ENCODE results near the gene OPCML.

The OPCML gene

GRCh38 chr11:133058501-133058900, 473.8 kb downstream of the OPCML start:
- no peak for DNase-seq

DNA sequence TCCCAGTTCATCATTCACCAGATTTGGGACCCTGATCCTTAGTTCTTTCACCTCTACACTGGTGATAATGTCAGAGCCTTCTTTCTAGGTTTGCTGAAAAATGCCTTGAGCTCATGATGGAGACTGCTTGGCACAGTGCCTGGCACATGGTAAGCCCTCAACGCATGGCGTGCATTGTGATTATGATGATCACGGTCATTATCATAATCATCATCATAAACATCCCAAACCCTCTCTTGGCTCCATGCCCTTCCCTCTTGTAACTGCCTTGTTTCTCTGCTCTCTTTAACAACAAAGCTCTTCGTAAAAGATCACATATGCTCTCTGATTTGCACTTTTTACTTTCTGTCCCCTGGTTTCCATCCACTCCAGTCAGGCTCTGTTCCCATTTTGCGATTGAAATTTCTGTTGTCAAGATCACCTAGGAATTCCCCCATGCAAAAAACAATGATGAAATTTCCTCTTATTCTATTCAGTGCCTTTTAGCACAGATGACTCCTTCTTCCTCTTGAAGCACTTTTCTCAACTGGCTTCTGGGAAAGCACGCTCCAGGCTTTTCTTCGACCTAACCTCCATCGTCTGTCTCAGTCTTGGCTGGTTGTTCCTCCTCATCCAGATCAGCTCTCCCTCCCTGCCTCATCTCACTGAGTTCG, 479.1 kb downstream of the OPCML start:
- no peak for DNase-seq

- DNase-seq = no peak
These were observed 479.8 kb downstream of the OPCML start for GRCh38 chr11:133052537-133052936.

DNA sequence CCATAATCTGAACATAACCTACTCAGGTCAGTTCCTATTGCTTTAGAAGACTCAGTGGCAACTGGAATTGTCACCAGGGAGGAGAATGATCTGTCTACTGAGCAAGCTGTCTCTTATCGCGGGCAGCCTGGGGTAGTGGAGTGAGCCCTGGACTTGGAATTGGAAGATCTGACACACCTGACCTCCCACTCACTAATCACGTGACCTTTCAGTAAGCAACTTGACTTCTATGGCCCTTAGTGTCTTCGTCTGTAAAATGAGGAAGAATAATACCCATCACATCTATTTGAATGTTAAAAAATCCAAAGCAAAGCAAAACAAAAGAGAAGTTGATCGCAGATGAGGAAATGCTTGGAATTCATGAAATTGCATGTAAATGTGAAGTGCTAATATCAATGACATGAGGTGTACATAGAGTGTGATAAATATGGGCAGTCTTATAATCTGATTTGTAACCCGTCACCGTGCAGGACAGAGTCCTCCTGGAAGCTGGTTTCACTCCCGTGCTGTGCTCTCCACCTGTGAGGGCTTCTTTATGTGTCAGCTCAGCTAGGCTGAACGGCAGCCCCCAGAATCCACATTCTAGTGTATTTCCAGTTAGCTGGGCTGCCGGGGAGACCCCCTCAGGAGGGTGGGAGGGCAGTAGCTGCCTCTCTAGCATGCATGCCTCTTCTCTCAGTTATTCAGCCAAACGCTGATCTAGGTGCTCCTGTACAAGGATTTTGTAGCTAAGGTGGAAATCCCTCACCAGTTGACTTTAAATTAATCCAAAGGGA, 482.9 kb downstream of the OPCML start:
- no peak for DNase-seq

GRCh38 chr11:133048270-133048669, 484.0 kb downstream of the OPCML start:
- no peak for DNase-seq

- no peak for DNase-seq
These were observed 484.6 kb downstream of the OPCML start for GRCh38 chr11:133047771-133048115.

- no peak for DNase-seq
These were observed 485.1 kb downstream of the OPCML start for GRCh38 chr11:133047036-133047770.

- no peak for DNase-seq
These were observed 486.0 kb downstream of the OPCML start for GRCh38 chr11:133046252-133046651.

DNA sequence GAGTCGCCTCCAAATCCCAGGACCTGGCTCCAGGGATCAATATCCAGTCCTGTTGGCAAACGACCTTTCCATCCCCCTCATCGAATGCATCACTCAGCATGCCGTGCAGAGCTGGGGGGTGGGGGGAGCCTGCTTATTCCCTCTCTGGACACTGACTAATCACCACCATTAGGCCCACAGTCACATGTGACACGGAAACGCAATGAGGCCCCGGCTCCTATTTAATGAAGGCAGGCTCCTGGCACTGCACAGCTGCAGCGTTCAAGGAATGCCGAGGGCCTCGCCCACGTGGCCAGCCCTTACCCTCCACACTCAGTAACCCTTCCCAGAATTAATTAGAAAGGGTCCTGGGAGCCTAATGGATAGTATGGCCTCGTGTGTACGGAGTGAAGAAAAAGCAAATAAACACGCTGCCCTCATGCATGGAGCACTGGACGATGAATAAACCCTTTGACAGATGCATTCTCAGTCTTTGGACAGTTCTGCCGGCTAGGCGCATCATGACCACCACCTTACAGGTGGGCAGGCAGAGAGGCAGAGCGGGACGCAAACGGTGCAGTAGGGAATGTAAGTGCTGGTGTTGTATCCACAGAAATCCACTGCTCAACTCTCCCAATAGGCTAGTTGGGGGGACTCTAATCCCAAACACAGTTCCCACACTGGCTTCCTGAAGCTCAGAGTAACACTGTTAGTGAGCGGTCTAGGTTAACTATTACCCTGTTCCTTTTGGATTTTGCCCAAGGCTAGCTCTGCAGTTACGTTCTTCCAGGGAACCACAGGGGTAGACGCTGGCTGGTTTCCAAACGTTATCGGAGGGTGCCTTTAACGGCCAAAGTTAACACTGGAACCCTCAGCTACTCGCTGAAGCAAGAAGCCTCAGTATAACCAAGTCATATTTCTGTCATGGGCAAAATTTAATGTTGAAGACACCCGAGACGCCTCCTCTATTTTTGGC, 490.1 kb downstream of the OPCML start:
- DNase-seq = no peak

- no peak for DNase-seq
These were observed 491.1 kb downstream of the OPCML start for GRCh38 chr11:133041181-133041580.

DNA sequence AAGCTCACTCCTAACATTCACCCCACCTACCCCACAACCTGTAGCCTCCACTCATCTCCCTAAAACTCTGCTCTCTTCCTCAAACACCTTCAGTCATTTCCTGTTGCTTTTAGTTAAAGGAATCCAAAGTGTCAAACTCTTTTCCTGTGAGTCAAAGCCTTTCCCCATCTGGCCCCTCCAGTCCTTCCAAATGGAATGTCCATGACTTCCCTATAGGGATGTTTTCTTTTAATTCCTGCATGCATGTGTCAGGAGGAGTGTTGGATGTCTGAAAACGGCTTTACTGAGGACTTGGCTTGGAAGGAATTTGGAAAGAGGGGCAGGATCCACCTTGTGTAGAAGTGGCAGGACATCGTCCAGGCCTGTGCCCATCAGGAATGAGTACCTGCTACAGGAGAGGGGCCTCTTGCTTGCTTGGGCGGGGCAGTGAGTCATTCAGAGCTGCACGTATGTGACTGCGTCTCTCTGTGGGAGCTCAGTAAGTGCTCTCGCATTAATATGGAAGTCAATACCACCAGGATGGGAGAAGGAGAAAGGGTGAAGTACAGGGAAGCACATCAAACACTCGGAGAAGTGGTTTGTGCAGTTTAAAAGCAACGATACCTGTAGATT, 491.9 kb downstream of the OPCML start:
- peak; percentile 12 for DNase-seq

DNA sequence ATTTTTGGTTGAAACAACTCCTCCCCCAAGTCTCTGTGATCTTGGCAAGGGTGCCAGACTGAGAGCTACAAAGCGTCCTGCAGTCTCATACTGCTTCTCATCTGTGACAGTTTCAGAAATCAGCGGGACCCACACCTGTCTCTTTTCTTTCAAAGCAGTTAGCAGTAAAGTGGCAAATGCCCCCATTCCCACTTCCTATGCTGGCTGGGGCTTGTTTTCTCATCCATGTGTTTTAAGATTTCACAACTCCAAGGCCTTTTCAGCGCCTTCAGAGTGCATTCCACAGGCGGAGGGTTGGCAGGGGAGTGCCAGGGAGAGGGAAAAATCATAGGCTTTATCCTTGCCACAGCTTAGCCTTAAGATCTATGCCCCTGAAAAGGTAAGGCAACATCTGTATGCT, 493.5 kb downstream of the OPCML start:
- DNase-seq = no peak

- no peak for DNase-seq
These were observed 497.4 kb downstream of the OPCML start for GRCh38 chr11:133034929-133035328.

- no peak for DNase-seq
These were observed 503.2 kb downstream of the OPCML start for GRCh38 chr11:133029107-133029506.

DNA sequence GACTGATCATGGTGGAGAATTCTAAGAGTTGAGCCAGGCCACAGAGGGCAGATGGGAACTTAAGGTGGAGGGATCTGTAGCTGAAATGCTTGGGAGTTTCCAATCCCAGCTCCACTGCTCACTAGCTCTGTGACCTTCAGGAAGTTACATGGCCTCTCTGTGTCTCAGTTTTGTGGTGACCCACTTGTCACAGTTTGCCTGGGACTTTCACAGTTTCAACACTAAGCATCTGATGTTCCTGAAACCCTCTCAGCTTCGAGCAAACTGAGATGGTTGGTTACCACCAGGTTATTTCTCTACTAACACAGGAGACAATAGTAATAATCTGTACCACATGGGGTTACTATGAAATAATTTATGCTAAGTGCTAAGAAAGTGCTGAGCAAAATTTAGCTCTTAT, 505.3 kb downstream of the OPCML start:
- no peak for DNase-seq

DNA sequence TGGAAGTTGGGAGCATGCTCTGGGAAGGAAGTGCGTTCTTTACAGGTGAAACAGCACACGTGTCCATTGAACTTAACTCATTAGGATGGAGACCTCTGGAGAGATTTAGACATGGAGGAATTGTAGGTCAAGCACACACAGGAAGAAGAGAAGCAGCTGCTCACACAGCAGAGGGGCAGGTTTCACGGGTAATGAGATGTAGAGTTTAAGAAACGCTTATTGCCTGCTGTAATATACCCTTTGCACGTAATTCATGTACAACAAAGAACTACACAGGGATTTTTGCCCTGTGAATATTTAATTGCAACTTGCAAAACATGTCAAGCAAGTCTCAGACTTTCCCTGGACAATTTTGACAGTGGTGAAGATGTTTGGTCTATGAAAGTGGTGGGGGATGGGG, 508.0 kb downstream of the OPCML start:
- no peak for DNase-seq

- DNase-seq = no peak
These were observed 509.1 kb downstream of the OPCML start for GRCh38 chr11:133023232-133023631.

GRCh38 chr11:133021553-133021952, 510.7 kb downstream of the OPCML start:
- DNase-seq = no peak

- DNase-seq = no peak
These were observed 512.0 kb downstream of the OPCML start for GRCh38 chr11:133020372-133020714.

DNA sequence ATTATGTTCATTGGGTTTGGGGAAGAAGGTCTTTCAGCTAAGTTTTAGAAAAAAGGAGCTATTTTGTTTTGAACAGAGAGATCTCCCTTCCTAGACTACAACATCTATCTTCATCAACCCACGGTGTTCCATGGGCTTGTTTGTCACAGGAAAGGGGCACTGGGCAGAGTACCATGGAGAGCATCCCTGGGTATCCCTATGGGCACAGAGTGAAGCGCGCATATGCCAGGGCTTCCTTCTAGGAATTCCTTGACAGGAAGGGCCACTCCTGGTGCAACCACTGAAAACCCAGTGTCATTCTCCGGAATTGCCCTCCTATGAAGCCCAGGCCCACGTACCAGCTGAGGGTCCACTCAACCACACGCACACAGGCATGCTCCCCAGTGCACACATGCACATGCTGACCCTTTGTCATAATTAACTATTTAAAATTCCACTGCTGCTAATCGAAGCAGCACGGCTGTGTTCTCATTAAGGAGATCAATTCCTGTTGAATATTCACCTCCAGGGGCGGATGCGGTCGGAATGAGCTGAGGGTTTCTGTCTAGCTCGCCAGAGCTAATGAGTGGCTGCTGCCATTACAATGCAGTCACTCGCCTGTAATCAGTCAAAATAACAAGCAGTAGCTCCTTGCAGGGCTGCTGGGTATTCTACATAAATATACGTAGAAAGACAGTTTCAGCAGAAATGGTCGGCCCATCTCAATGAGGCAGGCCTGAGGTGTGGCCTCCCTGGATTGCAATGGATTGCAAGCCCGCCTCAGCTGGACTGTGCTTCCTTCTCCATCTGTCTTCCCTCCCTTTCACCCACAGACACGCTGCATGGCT, 512.5 kb downstream of the OPCML start:
- no peak for DNase-seq

GRCh38 chr11:133015457-133015856, 516.8 kb downstream of the OPCML start:
- no peak for DNase-seq

- no peak for DNase-seq
These were observed 518.0 kb downstream of the OPCML start for GRCh38 chr11:133014337-133014736.
